A549 (cell line): ENCODE results near the gene SPTLC2.

Source experiments
- CEBPB ChIP-seq, 2 experiments: fragments of >200 bp in 1 of 2; sonication (Bioruptor Twin) in 1 of 2; formaldehyde crosslinking in 1 of 2; IDR thresholded peaks; 2 replicates each; pipeline ENCODE4 v1.6.1; 2012 to 2016
- CTCF ChIP-seq: fragments of >200 bp; sonication (Bioruptor Twin); formaldehyde crosslinking; IDR thresholded peaks from 3 replicates; pipeline ENCODE4 v1.5.1; 2016
- RCOR1 ChIP-seq: fragments of 150-350 bp; IDR thresholded peaks from 2 replicates; pipeline ENCODE4 v1.6.1; 2014; ENCODE audit warnings: antibody characterized with exemption, low read length, low read depth
- SMC3 ChIP-seq: fragments of >200 bp; sonication (Bioruptor Twin); formaldehyde crosslinking; IDR thresholded peaks from 3 replicates; pipeline ENCODE4 v1.6.1; 2018; ENCODE audit warnings: inconsistent platforms

- no peak for TF ChIP-seq CTCF
- no peak for TF ChIP-seq CEBPB (IDR thresholded peaks at IDR 0.05)
- no peak for TF ChIP-seq RCOR1
- TF ChIP-seq SMC3: no peak
Observed at GRCh38 chr14:77579780-77580179, 36.7 kb downstream of the SPTLC2 start.
